GM18508 (cell line): ENCODE data around the gene STUM.

ENCODE experiments used
- ATAC-seq: cut with Tn5 transposase; IDR thresholded peaks from one replicate; pipeline ENCODE4 v1.9.1; 2021; ENCODE audit warnings: moderate number of reproducible peaks; ENCODE audit not compliant: insufficient read depth, unreplicated experiment

STUM gene

GRCh38 chr1:226557424-226557823, 8.9 kb downstream of the STUM start:
- ATAC-seq = no peak

- no peak for ATAC-seq
Measured at GRCh38 chr1:226558036-226558650, 9.6 kb downstream of the STUM start.

- ATAC-seq = no peak
Measured at GRCh38 chr1:226560243-226560642, 11.7 kb downstream of the STUM start.

GRCh38 chr1:226562989-226563388, 14.4 kb downstream of the STUM start:
- no peak for ATAC-seq

GRCh38 chr1:226563666-226564065, 15.1 kb downstream of the STUM start:
- no peak for ATAC-seq

GRCh38 chr1:226565476-226565875, 16.9 kb downstream of the STUM start:
- ATAC-seq = no peak

GRCh38 chr1:226566234-226566633, 17.7 kb downstream of the STUM start:
- ATAC-seq = no peak

- no peak for ATAC-seq
Measured at GRCh38 chr1:226566760-226567159, 18.2 kb downstream of the STUM start.

GRCh38 chr1:226568077-226568831, 19.7 kb downstream of the STUM start:
- ATAC-seq = no peak

GRCh38 chr1:226568975-226569741, 20.6 kb downstream of the STUM start:
- no peak for ATAC-seq

GRCh38 chr1:226569879-226570547, 21.4 kb downstream of the STUM start:
- no peak for ATAC-seq

- ATAC-seq = no peak
Measured at GRCh38 chr1:226571893-226572292, 23.3 kb downstream of the STUM start.

GRCh38 chr1:226572325-226572726, 23.8 kb downstream of the STUM start:
- no peak for ATAC-seq

GRCh38 chr1:226574044-226574443, 25.5 kb downstream of the STUM start:
- no peak for ATAC-seq

- no peak for ATAC-seq
Measured at GRCh38 chr1:226574591-226575435, 26.2 kb downstream of the STUM start.

GRCh38 chr1:226575436-226575720, 26.8 kb downstream of the STUM start:
- no peak for ATAC-seq

GRCh38 chr1:226575739-226576378, 27.3 kb downstream of the STUM start:
- no peak for ATAC-seq

GRCh38 chr1:226576601-226577000, 28.0 kb downstream of the STUM start:
- ATAC-seq = no peak

GRCh38 chr1:226577401-226578180, 29.0 kb downstream of the STUM start:
- no peak for ATAC-seq
